Stimulated activated CD8-positive, alpha-beta memory T cell treated with anti-CD3 and anti-CD28 coated beads, Interleukin-12 subunit alpha, Interleukin-12 subunit beta, amount 100 ng/mL, for 4 hours (primary cell): ENCODE results near the gene C1orf174.

ENCODE experiments used
- DNase-seq: peaks from one replicate; pipeline ENCODE4 v3.0.0-alpha.2; 2020; ENCODE audit warnings: low read depth

Gene C1orf174

GRCh38 chr1:3900150-3900968, at the start of gene C1orf174:
TSS of gene C1orf174 (minus strand) at chr1:3900272. CDS start at chr1:3900186, 86 bp downstream.
- DNase-seq, result peak; percentile 88

- DNase-seq, result no peak
Measured at GRCh38 chr1:3948344-3948743, 48.3 kb upstream of the C1orf174 start.

- DNase-seq, result no peak
Measured at GRCh38 chr1:3945916-3946840, 46.1 kb upstream of the C1orf174 start.

- DNase-seq, result no peak
Measured at GRCh38 chr1:3945222-3945621, 45.1 kb upstream of the C1orf174 start.

- DNase-seq, result no peak
Measured at GRCh38 chr1:3944578-3945125, 44.6 kb upstream of the C1orf174 start.

- no peak for DNase-seq
Measured at GRCh38 chr1:3943806-3944577, 43.9 kb upstream of the C1orf174 start.

- no peak for DNase-seq
Measured at GRCh38 chr1:3943123-3943431, 43.0 kb upstream of the C1orf174 start.

- no peak for DNase-seq
Measured at GRCh38 chr1:3942416-3943122, 42.5 kb upstream of the C1orf174 start.

- DNase-seq, result no peak
Measured at GRCh38 chr1:3940754-3941345, 40.8 kb upstream of the C1orf174 start.

GRCh38 chr1:3940081-3940753, 40.1 kb upstream of the C1orf174 start:
- DNase-seq, result no peak

GRCh38 chr1:3939242-3940080, 39.4 kb upstream of the C1orf174 start:
- no peak for DNase-seq

GRCh38 chr1:3932156-3932919, 32.3 kb upstream of the C1orf174 start:
- DNase-seq, result no peak

- DNase-seq, result no peak
Measured at GRCh38 chr1:3931007-3931912, 31.2 kb upstream of the C1orf174 start.

- DNase-seq, result no peak
Measured at GRCh38 chr1:3930301-3931006, 30.4 kb upstream of the C1orf174 start.

- no peak for DNase-seq
Measured at GRCh38 chr1:3929126-3929525, 29.1 kb upstream of the C1orf174 start.

- DNase-seq, result no peak
Measured at GRCh38 chr1:3928586-3928985, 28.5 kb upstream of the C1orf174 start.

GRCh38 chr1:3926956-3927355, 26.9 kb upstream of the C1orf174 start:
- DNase-seq, result no peak
